ENCODE measurements around the gene CAMK2D. TPM values are rescaled to one million over a fixed set of nuclear protein-coding genes. Genes with fewer than 3 reads are reported as not detected.

The CAMK2D gene
- total RNA-seq, 1 experiment from 2014 or later, result 7.1 TPM

DNA sequence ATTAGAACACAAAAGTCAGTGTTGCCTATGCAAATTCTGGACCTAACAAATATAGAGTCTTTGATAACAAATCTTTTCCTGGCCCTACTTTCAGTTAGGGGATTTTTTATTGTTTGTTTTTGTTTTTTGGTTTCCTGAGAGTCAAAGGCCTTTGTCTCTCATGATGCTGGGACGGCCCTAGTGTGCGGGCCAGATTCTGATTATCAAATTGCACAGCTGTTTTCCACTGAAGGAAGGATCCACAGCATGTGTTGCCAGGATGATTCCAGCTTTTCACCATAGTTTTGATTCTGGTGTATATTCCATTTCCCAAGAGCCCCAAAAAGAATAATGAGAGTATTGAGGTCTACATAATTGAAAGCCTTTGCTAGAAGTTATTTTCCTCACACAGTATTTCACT is 248.2 kb downstream of the CAMK2D start:
- Histone ChIP-seq H2AFZ (no peak overlapping the region), H3F3A (ENCODE audit: insufficient read depth, low read depth) (no peaks in the 10 kb centered on the region), H3K27me3 (ENCODE audit: insufficient read depth, low read depth) (no peaks in the 10 kb centered on the region), H3K36me3 (ENCODE audit: low read depth) (no peaks in the 10 kb centered on the region), H3K4me1 (replicated peaks; ENCODE audit: insufficient read depth) (no peaks in the 10 kb centered on the region), H3K4me2 (no peak overlapping the region), H4K20me1 (ENCODE audit: insufficient read depth) (no peaks in the 10 kb centered on the region), H3K9me2 (ENCODE audit: insufficient read depth) (no peaks in the 10 kb centered on the region), H3K79me2 (ENCODE audit: low read depth) (no peaks in the 10 kb centered on the region), H3K4me3 (no peak overlapping the region), H3K9me3 (ENCODE audit: insufficient read depth, low read depth) (no peaks in the 10 kb centered on the region), H3K27ac (no peak overlapping the region)
- ChIA-PET POLR2A (ENCODE audit: unreplicated experiment) (no interaction called here), CTCF (no interaction called here)
- DNase-seq, result no peak
- intact Hi-C loops (cut with micrococcal nuclease; ENCODE audit: unreplicated experiment), result no loop called here
- TF ChIP-seq EZH2 (IDR thresholded peaks at IDR 0.05; ENCODE audit: low read depth), result no peak
- TF ChIP-seq, protein P1, sequence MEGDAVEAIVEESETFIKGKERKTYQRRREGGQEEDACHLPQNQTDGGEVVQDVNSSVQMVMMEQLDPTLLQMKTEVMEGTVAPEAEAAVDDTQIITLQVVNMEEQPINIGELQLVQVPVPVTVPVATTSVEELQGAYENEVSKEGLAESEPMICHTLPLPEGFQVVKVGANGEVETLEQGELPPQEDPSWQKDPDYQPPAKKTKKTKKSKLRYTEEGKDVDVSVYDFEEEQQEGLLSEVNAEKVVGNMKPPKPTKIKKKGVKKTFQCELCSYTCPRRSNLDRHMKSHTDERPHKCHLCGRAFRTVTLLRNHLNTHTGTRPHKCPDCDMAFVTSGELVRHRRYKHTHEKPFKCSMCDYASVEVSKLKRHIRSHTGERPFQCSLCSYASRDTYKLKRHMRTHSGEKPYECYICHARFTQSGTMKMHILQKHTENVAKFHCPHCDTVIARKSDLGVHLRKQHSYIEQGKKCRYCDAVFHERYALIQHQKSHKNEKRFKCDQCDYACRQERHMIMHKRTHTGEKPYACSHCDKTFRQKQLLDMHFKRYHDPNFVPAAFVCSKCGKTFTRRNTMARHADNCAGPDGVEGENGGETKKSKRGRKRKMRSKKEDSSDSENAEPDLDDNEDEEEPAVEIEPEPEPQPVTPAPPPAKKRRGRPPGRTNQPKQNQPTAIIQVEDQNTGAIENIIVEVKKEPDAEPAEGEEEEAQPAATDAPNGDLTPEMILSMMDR (conservative IDR thresholded peaks at IDR 0.05), result no peak
- BruUV-seq (replicated peaks), result no TSS peak

DNA sequence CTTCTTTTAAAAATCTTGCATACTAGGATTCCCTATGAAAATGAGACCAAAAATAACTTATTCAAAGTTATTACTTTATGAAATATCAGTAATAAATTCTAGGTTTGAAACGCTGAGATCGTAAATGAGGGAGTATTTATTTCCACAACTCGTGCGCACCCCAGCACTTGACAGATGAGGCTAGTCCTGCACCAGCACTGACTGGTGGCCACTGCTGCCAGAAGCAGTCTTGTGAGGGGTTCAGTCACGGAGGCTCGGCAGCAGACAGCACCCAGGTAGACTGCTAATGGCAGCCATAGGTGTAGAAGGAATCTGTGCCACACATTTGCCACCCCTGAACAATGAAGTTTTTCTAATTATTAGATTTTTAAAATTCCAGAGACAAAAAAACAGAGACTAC is 248.7 kb downstream of the CAMK2D start:
- no peaks in the 10 kb centered on the region for H3F3A ChIP-seq (ENCODE audit: insufficient read depth, low read depth)
- no TSS peak for BruUV-seq (replicated peaks)
- CTCF ChIA-PET, result no interaction called here
- no peaks in the 10 kb centered on the region for H3K79me2 ChIP-seq (ENCODE audit: low read depth)
- no peaks in the 10 kb centered on the region for H3K9me3 ChIP-seq (ENCODE audit: insufficient read depth, low read depth)
- POLR2A ChIA-PET (ENCODE audit: unreplicated experiment), result no interaction called here
- intact Hi-C loops (cut with micrococcal nuclease; ENCODE audit: unreplicated experiment), result no loop called here
- no peaks in the 10 kb centered on the region for H3K36me3 ChIP-seq (ENCODE audit: low read depth)
- H3K9me2 ChIP-seq (ENCODE audit: insufficient read depth), result no peaks in the 10 kb centered on the region
- no peaks in the 10 kb centered on the region for H3K4me1 ChIP-seq (replicated peaks; ENCODE audit: insufficient read depth)
- no peak overlapping the region for H3K4me3 ChIP-seq
- TF ChIP-seq, protein P1 (conservative IDR thresholded peaks at IDR 0.05), result no peak
- TF ChIP-seq EZH2 (IDR thresholded peaks at IDR 0.05; ENCODE audit: low read depth), result no peak
- H2AFZ ChIP-seq, result no peak overlapping the region
- no peak overlapping the region for H3K4me2 ChIP-seq
- H3K27me3 ChIP-seq (ENCODE audit: insufficient read depth, low read depth), result no peaks in the 10 kb centered on the region
- H3K27ac ChIP-seq, result no peak overlapping the region
- no peak for DNase-seq
- no peaks in the 10 kb centered on the region for H4K20me1 ChIP-seq (ENCODE audit: insufficient read depth)

DNA sequence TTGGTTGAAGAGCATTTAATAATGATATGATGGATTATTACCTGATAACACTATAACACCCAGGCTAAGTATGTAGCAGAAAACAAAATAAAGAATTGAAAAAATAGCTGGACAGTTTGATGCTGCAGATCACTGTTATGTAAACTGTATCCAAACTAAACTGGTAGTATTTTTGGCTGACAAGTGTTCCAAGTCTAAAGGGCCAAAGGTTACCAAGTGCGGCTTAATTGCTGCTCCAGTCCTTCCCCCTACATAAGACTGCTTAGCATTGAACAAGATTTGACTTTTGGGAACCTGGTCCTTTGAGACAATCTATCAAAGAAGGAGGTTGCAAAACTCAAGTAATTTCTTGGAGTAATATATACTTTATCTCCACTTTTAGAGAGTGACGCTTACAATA is 249.6 kb downstream of the CAMK2D start:
- H3K9me2 ChIP-seq (ENCODE audit: insufficient read depth), result no peaks in the 10 kb centered on the region
- H4K20me1 ChIP-seq (ENCODE audit: insufficient read depth), result no peaks in the 10 kb centered on the region
- H3K36me3 ChIP-seq (ENCODE audit: low read depth), result no peaks in the 10 kb centered on the region
- H3K4me1 ChIP-seq (replicated peaks; ENCODE audit: insufficient read depth), result no peaks in the 10 kb centered on the region
- no peak for DNase-seq
- ChIA-PET CTCF (no interaction called here), POLR2A (ENCODE audit: unreplicated experiment) (no interaction called here)
- no peaks in the 10 kb centered on the region for H3K27me3 ChIP-seq (ENCODE audit: insufficient read depth, low read depth)
- no peak overlapping the region for H3K4me2 ChIP-seq
- H2AFZ ChIP-seq, result no peak overlapping the region
- no peaks in the 10 kb centered on the region for H3K9me3 ChIP-seq (ENCODE audit: insufficient read depth, low read depth)
- H3K4me3 ChIP-seq, result no peak overlapping the region
- no peak for TF ChIP-seq EZH2 (IDR thresholded peaks at IDR 0.05; ENCODE audit: low read depth)
- TF ChIP-seq, protein P1 (conservative IDR thresholded peaks at IDR 0.05), result no peak
- no peaks in the 10 kb centered on the region for H3F3A ChIP-seq (ENCODE audit: insufficient read depth, low read depth)
- intact Hi-C loops (cut with micrococcal nuclease; ENCODE audit: unreplicated experiment), result no loop called here
- H3K79me2 ChIP-seq (ENCODE audit: low read depth), result no peaks in the 10 kb centered on the region
- no peak overlapping the region for H3K27ac ChIP-seq
- BruUV-seq (replicated peaks), result no TSS peak

Data from PC-9 (cell line).